Astrocyte (in vitro differentiated cells and primary cell): ENCODE measurements around the gene PPP1R37. TPM values are rescaled to one million over a fixed set of nuclear protein-coding genes. Genes with fewer than 3 reads are reported as not detected.

ENCODE experiments used
- DNase-seq: peaks from one replicate; pipeline ENCODE4 v3.0.0-alpha.2; 2010; ENCODE audit warnings: low read depth
- FAIRE-seq: peaks from 2 replicates; lab custom pipeline; 2011; peaks lifted over from hg19 to GRCh38; lab: Jason Lieb, UNC
- H2AFZ ChIP-seq: 2 replicates; pipeline ENCODE4 v1.6.0; 2012; ENCODE audit warnings: low read depth, low read length, inconsistent platforms
- H3K27ac ChIP-seq: 2 replicates; pipeline ENCODE4 v1.5.1; 2011; ENCODE audit warnings: low read depth, low read length, inconsistent platforms
- H3K27me3 ChIP-seq: 2 replicates; pipeline ENCODE4 v1.6.0; 2011; ENCODE audit warnings: low read length, inconsistent platforms; ENCODE audit not compliant: insufficient read depth
- H3K36me3 ChIP-seq: 2 replicates; pipeline ENCODE4 v1.5.1; 2011; ENCODE audit warnings: low read length, inconsistent platforms; ENCODE audit not compliant: insufficient read depth
- H3K4me1 ChIP-seq: 2 replicates; pipeline ENCODE4 v1.5.1; 2011; ENCODE audit warnings: low read length, inconsistent platforms; ENCODE audit not compliant: insufficient read depth
- H3K4me2 ChIP-seq: 2 replicates; pipeline ENCODE4 v1.6.0; 2012; ENCODE audit warnings: low read length, inconsistent platforms
- H3K4me3 ChIP-seq: 2 replicates; pipeline ENCODE4 v1.5.1; 2011; ENCODE audit warnings: low read depth, mild to moderate bottlenecking, low read length, inconsistent platforms; ENCODE audit not compliant: insufficient read depth
- H3K79me2 ChIP-seq: 2 replicates; pipeline ENCODE4 v1.6.0; 2012; ENCODE audit warnings: mild to moderate bottlenecking, low read length, inconsistent platforms; ENCODE audit not compliant: insufficient read depth
- H3K9ac ChIP-seq: 2 replicates; pipeline ENCODE4 v1.6.0; 2012; ENCODE audit warnings: mild to moderate bottlenecking, low read length, inconsistent platforms
- H3K9me3 ChIP-seq: 2 replicates; pipeline ENCODE4 v1.5.1; 2012; ENCODE audit warnings: low read depth, mild to moderate bottlenecking, low read length, inconsistent platforms; ENCODE audit not compliant: insufficient read depth
- H4K20me1 ChIP-seq: 2 replicates; pipeline ENCODE4 v1.6.0; 2012; ENCODE audit warnings: low read length, inconsistent platforms; ENCODE audit not compliant: insufficient read depth
- H3K27ac Mint-ChIP-seq: one replicate; pipeline ENCODE4 v1.8.0; 2021; ENCODE audit warnings: mild to moderate bottlenecking, mixed read lengths; ENCODE audit not compliant: unreplicated experiment
- H3K27me3 Mint-ChIP-seq: one replicate; pipeline ENCODE4 v1.8.0; 2021; ENCODE audit warnings: low read depth, mixed read lengths; ENCODE audit not compliant: unreplicated experiment
- H3K36me3 Mint-ChIP-seq: one replicate; pipeline ENCODE4 v1.8.0; 2021; ENCODE audit warnings: low read depth, mixed read lengths; ENCODE audit not compliant: unreplicated experiment
- H3K4me1 Mint-ChIP-seq: one replicate; pipeline ENCODE4 v1.8.0; 2021; ENCODE audit warnings: low read depth, mixed read lengths; ENCODE audit not compliant: unreplicated experiment
- H3K4me3 Mint-ChIP-seq: one replicate; pipeline ENCODE4 v1.8.0; 2021; ENCODE audit warnings: mild to moderate bottlenecking, moderate library complexity, mixed read lengths; ENCODE audit not compliant: unreplicated experiment
- H3K9me3 Mint-ChIP-seq: one replicate; pipeline ENCODE4 v1.8.0; 2021; ENCODE audit warnings: mild to moderate bottlenecking, mixed read lengths; ENCODE audit not compliant: unreplicated experiment
- CTCF ChIP-seq: IDR thresholded peaks from 2 replicates; pipeline ENCODE4 v1.5.1; 2011; ENCODE audit warnings: low read depth, mild to moderate bottlenecking, inconsistent platforms, low read length, moderate library complexity; ENCODE audit not compliant: insufficient read depth
- EZH2 ChIP-seq: IDR thresholded peaks from 2 replicates; pipeline ENCODE4 v1.6.1; 2012; ENCODE audit warnings: mild to moderate bottlenecking, low read length, inconsistent platforms; ENCODE audit not compliant: insufficient read depth
- total RNA-seq: library from RNA; stranded (reverse); gene quantifications from 2 replicates; pipeline ENCODE4 v1.2.1, GENCODE V29; 2021

The PPP1R37 gene
- total RNA-seq, 1 donor from 2014 or later: 29.1 TPM

GRCh38 chr19:45152504-45153338 is 59.7 kb downstream of the PPP1R37 start:
- DNase-seq: peak; percentile 34
- Histone ChIP-seq H3K27ac (no peak overlapping the region), H3K27me3 (peaks cover 18% of the 10 kb centered on the region), H3K4me1 (peaks cover 23% of the 10 kb centered on the region), H3K9me3 (no peaks in the 10 kb centered on the region), H3K4me3 (peak overlapping the region; percentile 28), H3K36me3 (no peaks in the 10 kb centered on the region), H3K4me2 (peak overlapping the region; percentile 76), H2AFZ (peak overlapping the region; percentile 34), H4K20me1 (peaks cover 33% of the 10 kb centered on the region), H3K79me2 (no peaks in the 10 kb centered on the region), H3K9ac (no peak overlapping the region)
- Mint-ChIP-seq H3K36me3 (peaks cover 30% of the 10 kb centered on the region), H3K9me3 (peaks cover 10% of the 10 kb centered on the region), H3K4me1 (peaks cover 5% of the 10 kb centered on the region), H3K27me3 (peaks cover 25% of the 10 kb centered on the region), H3K4me3 (no peak overlapping the region), H3K27ac (no peak overlapping the region)
- no peak for FAIRE-seq
- TF ChIP-seq CTCF (no peak), EZH2 (no peak)

GRCh38 chr19:45153339-45154063 is 60.5 kb downstream of the PPP1R37 start:
- Mint-ChIP-seq H3K4me1 (peaks cover 5% of the 10 kb centered on the region), H3K27me3 (peaks cover 30% of the 10 kb centered on the region), H3K4me3 (no peak overlapping the region), H3K9me3 (peaks cover 10% of the 10 kb centered on the region), H3K27ac (no peak overlapping the region), H3K36me3 (peaks cover 29% of the 10 kb centered on the region)
- no peaks in the 10 kb centered on the region for H3K79me2 ChIP-seq
- DNase-seq (peak; percentile 29), FAIRE-seq (no peak)
- peaks cover 18% of the 10 kb centered on the region for H3K27me3 ChIP-seq
- no peaks in the 10 kb centered on the region for H3K36me3 ChIP-seq
- no peaks in the 10 kb centered on the region for H3K9me3 ChIP-seq
- TF ChIP-seq CTCF (no peak), EZH2 (peak; percentile 44)
- peaks cover 23% of the 10 kb centered on the region for H3K4me1 ChIP-seq
- H3K4me3 ChIP-seq: peak overlapping the region; percentile 28
- H3K27ac ChIP-seq: no peak overlapping the region
- peaks cover 28% of the 10 kb centered on the region for H4K20me1 ChIP-seq
- H3K4me2 ChIP-seq: peak overlapping the region; percentile 76
- H3K9ac ChIP-seq: peak overlapping the region; percentile 17
- H2AFZ ChIP-seq: peak overlapping the region; percentile 34
